Upper lobe of left lung (tissue), 6 donors: ENCODE results near the gene CIB4. TPM values are rescaled to one million over a fixed set of nuclear protein-coding genes. Genes with fewer than 3 reads are reported as not detected.
A peak's percentile ranks its signal among the peaks of the same experiment; 100 is the strongest.
"Not testable (repeated sequence)": the region's sequence is repeated elsewhere in the genome, so short reads cannot be mapped to it uniquely, and the experiment has no call there.

ENCODE experiments used
- ATAC-seq, 2 donors: fragments of 200-7000 bp; cut with Tn5 transposase; one replicate each; pipeline ENCODE4 v1.9.1; 2022; ENCODE audit warnings: mild to moderate bottlenecking in 2 of 2, moderate library complexity in 2 of 2; ENCODE audit not compliant: low FRiP score in 2 of 2
- DNase-seq, 2 donors: peaks; one replicate each; pipeline ENCODE4 v3.0.0-alpha.2; 2019 to 2020
- H3K27ac ChIP-seq, 4 donors: fragments of 200-600 bp; sonication (generic); one replicate each; pipeline ENCODE4 v1.5.1; 2016 to 2019
- H3K27me3 ChIP-seq, 4 donors: fragments of 200-600 bp; sonication (generic); one replicate each; pipeline ENCODE4 v1.5.1; 2017 to 2019
- H3K36me3 ChIP-seq, 4 donors: fragments of 200-600 bp; sonication (generic); one replicate each; pipeline ENCODE4 v1.5.1; 2016 to 2019
- H3K4me1 ChIP-seq, 4 donors: fragments of 200-600 bp; sonication (generic); one replicate each; pipeline ENCODE4 v1.5.1; 2018 to 2019
- H3K4me3 ChIP-seq, 4 donors: fragments of 200-600 bp; sonication (generic); one replicate each; pipeline ENCODE4 v1.5.1; 2017 to 2019; ENCODE audit warnings: mild to moderate bottlenecking in 2 of 4, moderate library complexity in 1 of 4
- H3K9me3 ChIP-seq, 4 donors: fragments of 200-600 bp; sonication (generic); one replicate each; pipeline ENCODE4 v1.5.1; 2018 to 2019
- CTCF ChIP-seq, 6 experiments: fragments of 450-650 bp in 4 of 6; fragments of 200-600 bp in 2 of 6; sonication (generic) in 2 of 6; IDR thresholded peaks; one replicate each; pipeline ENCODE4 v1.5.1; 2016 to 2019; ENCODE audit warnings: antibody characterized with exemption in 6 of 6
- EP300 ChIP-seq, 4 donors: sonication (generic); formaldehyde crosslinking; IDR thresholded peaks; one replicate each; pipeline ENCODE4 v1.5.1; 2017; ENCODE audit warnings: antibody characterized with exemption in 4 of 4, control low read depth in 2 of 4
- POLR2A ChIP-seq, 4 donors: fragments of 450-650 bp; IDR thresholded peaks; one replicate each; pipeline ENCODE4 v1.5.1; 2016 to 2017; ENCODE audit warnings: antibody characterized with exemption in 4 of 4, mild to moderate bottlenecking in 2 of 4
- POLR2AphosphoS5 ChIP-seq, 2 donors: sonication (generic); formaldehyde crosslinking; IDR thresholded peaks; one replicate each; pipeline ENCODE4 v1.5.1; 2017; ENCODE audit warnings: antibody characterized with exemption in 2 of 2
- WGBS, 2 donors: methylation state at CpG; one replicate each; pipeline ENCODE4 v1.1.5; 2017 to 2018; 5-methylcytosine and 5-hydroxymethylcytosine counted together
- total RNA-seq, 6 donors: library from RNA; depleted of rRNA in 4 of 6; stranded (reverse); fragments of >200 nt in 4 of 6; gene quantifications; one replicate each; pipeline versions ENCODE4 v1.1.0 to v1.2.1, GENCODE V29; 2016 to 2021
- donor health status: DM: no; HTN: no; CAD: no; lungs with moderate emphysema.
- donor health status: DM: no; HTN: yes; CAD: no; lungs with severe emphysema.

CIB4 gene
- total RNA-seq, 6 donors from 2014 or later, result not detected

GRCh38 chr2:26568076-26568890 lies 72.9 kb downstream of the CIB4 start:
- Histone ChIP-seq H3K9me3 (no peaks in the 10 kb centered on the region), H3K4me1 (peaks cover 0 to 1% (median under 1%) of the 10 kb centered on the region in 4 donors), H3K27me3 (peaks cover 0 to 7% (median 0%) of the 10 kb centered on the region in 4 donors), H3K27ac (no peak overlapping the region), H3K4me3 (no peak overlapping the region), H3K36me3 (no peaks in the 10 kb centered on the region)
- DNase-seq (peak in 1 of 2 donors; percentile 3), ATAC-seq (no peak)
- WGBS, 2 donors, result 81 to 84% methylated on average over 7 of the region's 7 CpGs
- TF ChIP-seq CTCF (IDR thresholded peaks at IDR 0.05), result no peak
- TF ChIP-seq POLR2A (IDR thresholded peaks at IDR 0.05), result no peak
- no peak for TF ChIP-seq POLR2AphosphoS5 (IDR thresholded peaks at IDR 0.05)
- TF ChIP-seq EP300 (IDR thresholded peaks at IDR 0.05), result no peak

- no peak for TF ChIP-seq CTCF (IDR thresholded peaks at IDR 0.05)
- no peak for TF ChIP-seq POLR2AphosphoS5 (IDR thresholded peaks at IDR 0.05)
- Histone ChIP-seq H3K36me3 (no peaks in the 10 kb centered on the region), H3K27ac (no peak overlapping the region), H3K4me3 (no peak overlapping the region), H3K9me3 (no peaks in the 10 kb centered on the region), H3K4me1 (peaks cover 0 to 9% (median 8%) of the 10 kb centered on the region in 4 donors), H3K27me3 (peaks cover 0 to 11% (median under 1%) of the 10 kb centered on the region in 4 donors)
- ATAC-seq, result no peak
- no peak for DNase-seq
- WGBS, 2 donors, result 43 to 61% methylated on average over 1 to 3 of the region's 3 CpGs
Measured at GRCh38 chr2:26567534-26567933, 73.6 kb downstream of the CIB4 start.

- H3K36me3 ChIP-seq, ATAC-seq, H3K9me3 ChIP-seq, H3K4me3 ChIP-seq, H3K27ac ChIP-seq, DNase-seq: not testable (repeated sequence)
- Histone ChIP-seq H3K4me1 (peaks cover 4 to 16% (median 15%) of the 10 kb centered on the region in 4 donors), H3K27me3 (peaks cover 0 to 17% (median 6%) of the 10 kb centered on the region in 4 donors)
- WGBS, 2 donors, result 83 to 89% methylated on average over 1 of the region's 1 CpG
Measured at GRCh38 chr2:26566731-26567130, 74.4 kb downstream of the CIB4 start.

- no peaks in the 10 kb centered on the region for H3K36me3 ChIP-seq
- TF ChIP-seq POLR2A (IDR thresholded peaks at IDR 0.05) (no peak), POLR2AphosphoS5 (IDR thresholded peaks at IDR 0.05) (no peak), CTCF (IDR thresholded peaks at IDR 0.05) (no peak)
- 80 to 84% methylated on average over 1 to 6 of the region's 6 CpGs for WGBS, 2 donors
- no peak overlapping the region for H3K4me3 ChIP-seq
- H3K4me1 ChIP-seq, result peaks cover 4 to 16% (median 15%) of the 10 kb centered on the region in 4 donors
- ATAC-seq, result no peak
- H3K9me3 ChIP-seq, result no peaks in the 10 kb centered on the region
- no peak overlapping the region for H3K27ac ChIP-seq
- H3K27me3 ChIP-seq, result peaks cover 0 to 20% (median 6%) of the 10 kb centered on the region in 4 donors
- no peak for DNase-seq
Measured at GRCh38 chr2:26566081-26566375, 75.1 kb downstream of the CIB4 start.

- Histone ChIP-seq H3K36me3 (no peaks in the 10 kb centered on the region), H3K9me3 (no peaks in the 10 kb centered on the region), H3K4me3 (no peak overlapping the region), H3K27me3 (peaks cover 0 to 20% (median 6%) of the 10 kb centered on the region in 4 donors), H3K27ac (no peak overlapping the region), H3K4me1 (peaks cover 4 to 16% (median 15%) of the 10 kb centered on the region in 4 donors)
- 75 to 93% methylated on average over 3 of the region's 3 CpGs for WGBS, 2 donors
- TF ChIP-seq EP300 (IDR thresholded peaks at IDR 0.05) (no peak), POLR2AphosphoS5 (IDR thresholded peaks at IDR 0.05) (no peak), CTCF (IDR thresholded peaks at IDR 0.05) (no peak), POLR2A (IDR thresholded peaks at IDR 0.05) (no peak)
- DNase-seq, result no peak
- ATAC-seq, result no peak
Measured at GRCh38 chr2:26564121-26564644, 77.0 kb downstream of the CIB4 start.
